Transverse colon (tissue), 4 donors: Measurements from ENCODE around the gene CYP4B1. TPM values are rescaled to one million over a fixed set of nuclear protein-coding genes. Genes with fewer than 3 reads are reported as not detected.
"Not testable (repeated sequence)": the region's sequence is repeated elsewhere in the genome, so short reads cannot be mapped to it uniquely, and the experiment has no call there.

Experiments
- DNase-seq: peaks from one replicate; pipeline ENCODE4 v3.0.0-alpha.2; 2019
- H3K27ac ChIP-seq, 4 donors: fragments of 200-600 bp; sonication (generic); 2 replicates each; pipeline ENCODE4 v1.5.1; 2016 to 2018; ENCODE audit warnings: inconsistent platforms in 4 of 4
- H3K27me3 ChIP-seq: fragments of 200-600 bp; sonication (generic); 2 replicates; pipeline ENCODE4 v1.5.1; 2017; ENCODE audit warnings: inconsistent platforms
- H3K36me3 ChIP-seq, 4 donors: fragments of 200-600 bp; sonication (generic); 2 replicates each; pipeline ENCODE4 v1.5.1; 2017 to 2019; ENCODE audit warnings: inconsistent platforms in 4 of 4
- H3K4me1 ChIP-seq, 4 donors: fragments of 200-600 bp; sonication (generic); 2 replicates each; pipeline ENCODE4 v1.5.1; 2017 to 2020; ENCODE audit warnings: inconsistent platforms in 4 of 4
- H3K4me3 ChIP-seq, 4 donors: fragments of 200-600 bp; sonication (generic); 1 replicate in 1 of 4; 2 replicates in 3 of 4; pipeline versions ENCODE4 v1.5.1 to v1.6.1; 2017 to 2019; ENCODE audit warnings: inconsistent platforms in 4 of 4
- H3K9me3 ChIP-seq, 2 donors: fragments of 200-600 bp; sonication (generic); 2 replicates each; pipeline ENCODE4 v1.5.1; 2017 to 2019; ENCODE audit warnings: inconsistent platforms in 2 of 2
- EP300 ChIP-seq: sonication (generic); formaldehyde crosslinking; IDR thresholded peaks from one replicate; pipeline ENCODE4 v1.6.1; 2017; ENCODE audit warnings: antibody characterized with exemption, low read depth
- POLR2A ChIP-seq: fragments of 450-650 bp; IDR thresholded peaks from one replicate; pipeline ENCODE4 v1.6.1; 2016; ENCODE audit warnings: antibody characterized with exemption, mild to moderate bottlenecking, moderate library complexity
- POLR2AphosphoS5 ChIP-seq, 3 donors: sonication (generic); formaldehyde crosslinking; IDR thresholded peaks; one replicate each; pipeline ENCODE4 v1.6.1; 2016; ENCODE audit warnings: antibody characterized with exemption in 3 of 3
- WGBS, 2 donors: methylation state at CpG; one replicate each; pipeline ENCODE4 v1.1.5; 2018; ENCODE audit warnings: low coverage in 1 of 2; 5-methylcytosine and 5-hydroxymethylcytosine counted together
- in situ Hi-C, 4 donors: fragments of 200-750 bp; cut with MboI; loops; one replicate each; pipeline versions ENCODE4 v1.15.0 to v1.15.1; 2017; ENCODE audit warnings: low sequenced_read_pairs in 3 of 4, low pct_ligation_motif_present in 1 of 4, low pct_unique_long_range_greater_than_20kb in 1 of 4
- intact Hi-C: fragments of 100-400 bp; cut with DNase I; formaldehyde crosslinking; loops from one replicate; pipeline ENCODE4 v1.15.1; 2023; ENCODE audit warnings: low total_unique reads
- total RNA-seq, 4 donors: library from RNA; depleted of rRNA; stranded (reverse); fragments of >200 nt; gene quantifications; one replicate each; pipeline ENCODE4 v1.1.0, GENCODE V29; 2016
- TF ChIP-seq, protein P1 (sequence below), 5 experiments: fragments of 200-600 bp in 3 of 5; fragments of 450-650 bp in 2 of 5; sonication (generic) in 3 of 5; IDR thresholded peaks; 1 replicate in 2 of 5; 2 replicates in 3 of 5; pipeline ENCODE4 v1.5.1; 2016 to 2017; ENCODE audit warnings: antibody characterized with exemption in 5 of 5, inconsistent platforms in 3 of 5, mild to moderate bottlenecking in 2 of 5, moderate library complexity in 1 of 5

The CYP4B1 gene
- total RNA-seq, result 10 to 100 TPM in 3 of 4 donors, 1 to 10 TPM in 1; 2.4 to 77.8 (median 25.2) TPM

DNA sequence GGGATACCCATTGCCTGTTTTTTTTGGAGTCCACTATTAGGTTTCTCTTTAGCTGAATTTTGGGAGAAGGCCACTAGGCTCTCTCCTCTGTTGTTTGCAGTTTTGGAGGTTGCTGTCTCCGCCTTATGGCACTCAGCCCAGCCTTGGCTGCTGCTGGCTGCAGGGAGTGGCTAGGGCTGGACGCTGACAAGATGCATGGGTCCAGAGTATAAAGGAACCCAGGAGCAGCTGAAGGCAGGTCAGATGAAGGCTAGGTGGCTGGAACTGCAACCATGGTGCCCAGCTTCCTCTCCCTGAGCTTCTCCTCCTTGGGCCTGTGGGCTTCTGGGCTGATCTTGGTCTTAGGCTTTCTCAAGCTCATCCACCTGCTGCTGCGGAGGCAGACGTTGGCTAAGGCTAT lies at the start of gene CYP4B1:
Gene CYP4B1 (plus strand): TSS at position 237 of the 400 bp plus-strand sequence. CDS start 36 bp downstream, at position 273.
- in situ Hi-C loops, result no loop called here
- intact Hi-C loops, result no loop called here
- Histone ChIP-seq H3K4me1 (no peaks in the 10 kb centered on the region), H3K27ac (no peak within 1 kb of the TSS), H3K4me3 (no peak within 1 kb of the TSS), H3K9me3 (no peaks in the 10 kb centered on the region), H3K27me3 (no peaks in the 10 kb centered on the region), H3K36me3 (no peaks in the 10 kb centered on the region)
- peak; percentile 39 for DNase-seq
- TF ChIP-seq POLR2A (peak; percentile 27), POLR2AphosphoS5 (IDR thresholded peaks at IDR 0.05) (peak in 1 of 3 donors; percentile 8)
- TF ChIP-seq, protein P1, sequence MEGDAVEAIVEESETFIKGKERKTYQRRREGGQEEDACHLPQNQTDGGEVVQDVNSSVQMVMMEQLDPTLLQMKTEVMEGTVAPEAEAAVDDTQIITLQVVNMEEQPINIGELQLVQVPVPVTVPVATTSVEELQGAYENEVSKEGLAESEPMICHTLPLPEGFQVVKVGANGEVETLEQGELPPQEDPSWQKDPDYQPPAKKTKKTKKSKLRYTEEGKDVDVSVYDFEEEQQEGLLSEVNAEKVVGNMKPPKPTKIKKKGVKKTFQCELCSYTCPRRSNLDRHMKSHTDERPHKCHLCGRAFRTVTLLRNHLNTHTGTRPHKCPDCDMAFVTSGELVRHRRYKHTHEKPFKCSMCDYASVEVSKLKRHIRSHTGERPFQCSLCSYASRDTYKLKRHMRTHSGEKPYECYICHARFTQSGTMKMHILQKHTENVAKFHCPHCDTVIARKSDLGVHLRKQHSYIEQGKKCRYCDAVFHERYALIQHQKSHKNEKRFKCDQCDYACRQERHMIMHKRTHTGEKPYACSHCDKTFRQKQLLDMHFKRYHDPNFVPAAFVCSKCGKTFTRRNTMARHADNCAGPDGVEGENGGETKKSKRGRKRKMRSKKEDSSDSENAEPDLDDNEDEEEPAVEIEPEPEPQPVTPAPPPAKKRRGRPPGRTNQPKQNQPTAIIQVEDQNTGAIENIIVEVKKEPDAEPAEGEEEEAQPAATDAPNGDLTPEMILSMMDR (IDR thresholded peaks at IDR 0.05), result no peak
- WGBS, 2 donors, result 51% methylated on average over 4 of the region's 4 CpGs; no CpG with 5 or more reads in 1 of the 2 donors

- H3K36me3 ChIP-seq, result no peaks in the 10 kb centered on the region
- H3K9me3 ChIP-seq, result no peaks in the 10 kb centered on the region
- H3K27me3 ChIP-seq, result peaks cover 4% of the 10 kb centered on the region
- DNase-seq, result no peak
- TF ChIP-seq POLR2A, result no peak
- TF ChIP-seq EP300, result no peak
- no peak for TF ChIP-seq POLR2AphosphoS5 (IDR thresholded peaks at IDR 0.05)
- TF ChIP-seq, protein P1 (IDR thresholded peaks at IDR 0.05), result no peak
- intact Hi-C loops, result no loop called here
- no peak overlapping the region for H3K4me3 ChIP-seq
- H3K4me1 ChIP-seq, result peaks cover 0 to 3% (median 0%) of the 10 kb centered on the region in 4 donors
- H3K27ac ChIP-seq, result no peak overlapping the region
- in situ Hi-C loops, result loop anchor here in 3 of 4 donors (25.0 kb wide), 3 partner anchors 238 to 312 kb away; no protein-coding TSS in a partner anchor
- WGBS, 2 donors, result 87% methylated on average over 1 of the region's 1 CpG; no CpG with 5 or more reads in 1 of the 2 donors
Observed at GRCh38 chr1:46749404-46749803, 49.4 kb upstream of the CYP4B1 start.

- H3K4me1 ChIP-seq, result peaks cover 0 to 3% (median 0%) of the 10 kb centered on the region in 4 donors
- H3K27me3 ChIP-seq, result peaks cover 4% of the 10 kb centered on the region
- intact Hi-C loops, result no loop called here
- TF ChIP-seq POLR2AphosphoS5 (IDR thresholded peaks at IDR 0.05), result peak in 1 of 3 donors; percentile 3
- TF ChIP-seq, protein P1 (IDR thresholded peaks at IDR 0.05), result no peak
- WGBS, 2 donors, result 26 to 32% methylated on average over 7 of the region's 7 CpGs
- DNase-seq, result no peak
- in situ Hi-C loops, result loop anchor here in 3 of 4 donors (25.0 kb wide), 3 partner anchors 237 to 313 kb away; no protein-coding TSS in a partner anchor
- H3K27ac ChIP-seq, result no peak overlapping the region
- H3K36me3 ChIP-seq, result no peaks in the 10 kb centered on the region
- H3K4me3 ChIP-seq, result no peak overlapping the region
- H3K9me3 ChIP-seq, result no peaks in the 10 kb centered on the region
Observed at GRCh38 chr1:46749921-46750404, 48.9 kb upstream of the CYP4B1 start.

GRCh38 chr1:46753985-46754384 lies 44.9 kb upstream of the CYP4B1 start:
- intact Hi-C loops, result no loop called here
- TF ChIP-seq POLR2A, result no peak
- WGBS, 2 donors, result 38% methylated on average over 1 of the region's 1 CpG; no CpG with 5 or more reads in 1 of the 2 donors
- Histone ChIP-seq H3K9me3 (no peaks in the 10 kb centered on the region), H3K27ac (no peak overlapping the region), H3K27me3 (peaks cover 4% of the 10 kb centered on the region), H3K4me3 (no peak overlapping the region), H3K36me3 (no peaks in the 10 kb centered on the region), H3K4me1 (peaks cover 0 to 3% (median 0%) of the 10 kb centered on the region in 4 donors)
- no peak for DNase-seq
- in situ Hi-C loops, result no loop called here

GRCh38 chr1:46754707-46755106 lies 44.1 kb upstream of the CYP4B1 start:
- H3K9me3 ChIP-seq, H3K36me3 ChIP-seq, H3K4me3 ChIP-seq, H3K4me1 ChIP-seq, H3K27me3 ChIP-seq, DNase-seq, in situ Hi-C loops, intact Hi-C loops: not testable (repeated sequence)
- peak overlapping the region in 1 of 4 donors; percentile 61 for H3K27ac ChIP-seq
- WGBS, 2 donors, result 39 to 50% methylated on average over 1 to 4 of the region's 4 CpGs
